GM12873 (cell line): ENCODE measurements around the gene NOTCH3.

Source experiments
- CTCF ChIP-seq: IDR thresholded peaks from 2 replicates; pipeline ENCODE4 v1.5.1; 2012; ENCODE audit warnings: low read depth, mild to moderate bottlenecking, moderate library complexity, low read length, control low read depth; ENCODE audit not compliant: insufficient read depth; ENCODE audit errors: missing control alignments

The NOTCH3 gene

GRCh38 chr19:15123900-15124299 lies 76.9 kb downstream of the NOTCH3 start:
- TF ChIP-seq CTCF: no peak

GRCh38 chr19:15123031-15123890 lies 77.5 kb downstream of the NOTCH3 start:
- no peak for TF ChIP-seq CTCF

- no peak for TF ChIP-seq CTCF
Measured at GRCh38 chr19:15122331-15123030, 78.3 kb downstream of the NOTCH3 start.

GRCh38 chr19:15120135-15121026 lies 80.4 kb downstream of the NOTCH3 start:
- TF ChIP-seq CTCF: no peak

GRCh38 chr19:15118789-15119494 lies 81.9 kb downstream of the NOTCH3 start:
- no peak for TF ChIP-seq CTCF

GRCh38 chr19:15118248-15118647 lies 82.5 kb downstream of the NOTCH3 start:
- TF ChIP-seq CTCF: no peak

GRCh38 chr19:15116856-15117255 lies 83.9 kb downstream of the NOTCH3 start:
- no peak for TF ChIP-seq CTCF
